Endodermal cell (in vitro differentiated cells): ENCODE results near the gene MCFD2. TPM values are rescaled to one million over a fixed set of nuclear protein-coding genes. Genes with fewer than 3 reads are reported as not detected.

ENCODE experiments used
- DNase-seq: peaks from one replicate; pipeline ENCODE4 v3.0.0-alpha.2; 2017
- H3K27ac ChIP-seq: 2 replicates; pipeline ENCODE4 v1.5.1; 2013; ENCODE audit warnings: mild to moderate bottlenecking, low read depth, low read length, moderate library complexity
- H3K27me3 ChIP-seq: 2 replicates; pipeline ENCODE4 v1.6.1; 2013; ENCODE audit warnings: mild to moderate bottlenecking, low read length, moderate library complexity; ENCODE audit not compliant: insufficient read depth, control insufficient read depth, poor library complexity, severe bottlenecking
- H3K36me3 ChIP-seq: 2 replicates; pipeline ENCODE4 v1.7.0; 2013; ENCODE audit warnings: mild to moderate bottlenecking, low read length, moderate library complexity; ENCODE audit not compliant: control insufficient read depth, insufficient read depth
- H3K4me1 ChIP-seq: one replicate; pipeline ENCODE4 v1.7.0; 2013; ENCODE audit warnings: low read length; ENCODE audit not compliant: control insufficient read depth, insufficient read depth
- H3K4me3 ChIP-seq: 2 replicates; pipeline ENCODE4 v1.5.1; 2013; ENCODE audit warnings: mild to moderate bottlenecking, low read length, moderate library complexity
- H3K9ac ChIP-seq: 2 replicates; pipeline ENCODE4 v1.6.1; 2013; ENCODE audit warnings: mild to moderate bottlenecking, low read length, moderate library complexity; ENCODE audit not compliant: poor library complexity, severe bottlenecking; ENCODE audit errors: extremely low read depth
- H3K9me3 ChIP-seq: 2 replicates; pipeline ENCODE4 v1.6.1; 2013; ENCODE audit warnings: mild to moderate bottlenecking, low read length, moderate library complexity; ENCODE audit not compliant: control insufficient read depth
- H3K27ac Mint-ChIP-seq: 2 replicates; pipeline ENCODE4 v1.8.0; 2020; ENCODE audit warnings: mixed read lengths
- H3K27me3 Mint-ChIP-seq: 2 replicates; pipeline ENCODE4 v1.8.0; 2021; ENCODE audit warnings: mild to moderate bottlenecking, mixed read lengths; ENCODE audit not compliant: insufficient read depth
- H3K36me3 Mint-ChIP-seq: 2 replicates; pipeline ENCODE4 v1.8.0; 2020; ENCODE audit warnings: low read depth, mixed read lengths
- H3K4me1 Mint-ChIP-seq: 2 replicates; pipeline ENCODE4 v1.8.0; 2020; ENCODE audit warnings: mixed read lengths
- H3K4me3 Mint-ChIP-seq: 2 replicates; pipeline ENCODE4 v1.8.0; 2020; ENCODE audit warnings: mild to moderate bottlenecking, moderate library complexity, mixed read lengths
- H3K9me3 Mint-ChIP-seq: 2 replicates; pipeline ENCODE4 v1.8.0; 2020; ENCODE audit warnings: mild to moderate bottlenecking, mixed read lengths
- WGBS, 2 experiments: methylation state at CpG; one replicate each; pipeline versions ENCODE4 v1.1.5 to v1.1.7; 2013; ENCODE audit warnings: missing lambda C conversion rate in 2 of 2, mixed read lengths in 1 of 2; ENCODE audit not compliant: insufficient coverage in 1 of 2, insufficient read length in 1 of 2; 5-methylcytosine and 5-hydroxymethylcytosine counted together
- total RNA-seq, 2 donors: library from RNA; stranded (reverse); fragmentation: NEBNext Ultra II Directional in 1 of 2; extraction: Animal tissue kit (Norgen Biotek cat#: 25700) in 1 of 2; gene quantifications; 2 replicates in 1 of 2; 3 replicates in 1 of 2; pipeline ENCODE4 v1.2.1, GENCODE V29; 2021
- TF ChIP-seq, protein P1 (sequence below): fragments of 200-600 bp; sonication (generic); conservative IDR thresholded peaks from 2 replicates; pipeline ENCODE4 v1.5.0; 2021; ENCODE audit warnings: antibody characterized with exemption, mild to moderate bottlenecking

The MCFD2 gene
- total RNA-seq, 2 donors from 2014 or later, result 82.4 to 82.9 TPM

DNA sequence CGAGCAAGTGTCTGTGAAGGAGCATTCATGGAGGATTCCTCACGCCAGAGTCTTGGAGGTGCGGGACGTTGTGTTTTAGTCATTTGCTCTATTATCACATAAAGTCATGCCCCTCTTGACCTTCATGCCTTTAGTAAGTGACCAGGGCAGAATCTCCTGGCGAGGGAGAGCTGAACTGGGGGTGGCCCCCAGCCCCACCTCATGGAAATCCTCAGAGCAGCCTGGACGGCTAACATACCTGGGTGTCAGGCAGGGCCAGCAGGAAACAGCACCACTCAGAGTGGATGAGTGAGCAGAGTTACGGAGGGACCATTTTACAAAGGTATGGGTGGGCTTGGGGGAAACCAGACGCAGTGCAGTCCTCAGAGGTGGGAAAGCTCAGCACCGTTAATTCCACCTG is 56.1 kb downstream of the MCFD2 start:
- Histone ChIP-seq H3K4me3 (no peak overlapping the region), H3K36me3 (no peaks in the 10 kb centered on the region), H3K4me1 (no peaks in the 10 kb centered on the region), H3K27me3 (peaks cover 7% of the 10 kb centered on the region), H3K9ac (no peak overlapping the region), H3K27ac (no peak overlapping the region), H3K9me3 (no peaks in the 10 kb centered on the region)
- DNase-seq, result no peak
- Mint-ChIP-seq H3K36me3 (no peaks in the 10 kb centered on the region), H3K4me3 (no peak overlapping the region), H3K9me3 (no peaks in the 10 kb centered on the region), H3K27ac (no peak overlapping the region), H3K27me3 (peaks cover 6% of the 10 kb centered on the region), H3K4me1 (no peaks in the 10 kb centered on the region)
- 85 to 92% methylated on average over 6 to 9 of the region's 9 CpGs for WGBS, 2 experiments
- TF ChIP-seq, protein P1, sequence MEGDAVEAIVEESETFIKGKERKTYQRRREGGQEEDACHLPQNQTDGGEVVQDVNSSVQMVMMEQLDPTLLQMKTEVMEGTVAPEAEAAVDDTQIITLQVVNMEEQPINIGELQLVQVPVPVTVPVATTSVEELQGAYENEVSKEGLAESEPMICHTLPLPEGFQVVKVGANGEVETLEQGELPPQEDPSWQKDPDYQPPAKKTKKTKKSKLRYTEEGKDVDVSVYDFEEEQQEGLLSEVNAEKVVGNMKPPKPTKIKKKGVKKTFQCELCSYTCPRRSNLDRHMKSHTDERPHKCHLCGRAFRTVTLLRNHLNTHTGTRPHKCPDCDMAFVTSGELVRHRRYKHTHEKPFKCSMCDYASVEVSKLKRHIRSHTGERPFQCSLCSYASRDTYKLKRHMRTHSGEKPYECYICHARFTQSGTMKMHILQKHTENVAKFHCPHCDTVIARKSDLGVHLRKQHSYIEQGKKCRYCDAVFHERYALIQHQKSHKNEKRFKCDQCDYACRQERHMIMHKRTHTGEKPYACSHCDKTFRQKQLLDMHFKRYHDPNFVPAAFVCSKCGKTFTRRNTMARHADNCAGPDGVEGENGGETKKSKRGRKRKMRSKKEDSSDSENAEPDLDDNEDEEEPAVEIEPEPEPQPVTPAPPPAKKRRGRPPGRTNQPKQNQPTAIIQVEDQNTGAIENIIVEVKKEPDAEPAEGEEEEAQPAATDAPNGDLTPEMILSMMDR, result no peak

DNA sequence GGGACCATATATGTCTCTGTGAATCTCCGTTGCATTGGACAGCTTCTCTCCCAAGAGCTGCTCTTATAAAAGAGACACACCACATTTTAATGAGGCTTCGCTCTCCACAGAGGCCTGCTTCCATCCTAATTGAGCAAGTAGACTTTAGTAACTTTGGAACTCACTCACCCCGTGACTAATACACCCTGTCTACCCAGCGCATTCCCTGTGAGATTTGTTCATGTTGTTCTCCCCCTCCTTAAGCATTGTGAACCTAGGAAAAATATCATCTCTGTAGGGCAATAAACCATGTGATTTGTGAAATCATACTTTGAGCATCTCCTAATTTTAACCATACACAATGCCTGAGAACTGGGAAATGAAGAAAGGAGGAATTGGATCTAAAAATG is 56.9 kb downstream of the MCFD2 start:
- Mint-ChIP-seq H3K27me3 (peaks cover 2% of the 10 kb centered on the region), H3K4me3 (no peak overlapping the region), H3K27ac (no peak overlapping the region), H3K4me1 (no peaks in the 10 kb centered on the region), H3K36me3 (no peaks in the 10 kb centered on the region), H3K9me3 (peaks cover 2% of the 10 kb centered on the region)
- H3K27me3 ChIP-seq, result peaks cover 7% of the 10 kb centered on the region
- DNase-seq, result no peak
- no peaks in the 10 kb centered on the region for H3K4me1 ChIP-seq
- H3K4me3 ChIP-seq, result no peak overlapping the region
- H3K36me3 ChIP-seq, result no peaks in the 10 kb centered on the region
- no peaks in the 10 kb centered on the region for H3K9me3 ChIP-seq
- 94 to 100% methylated on average over 2 to 4 of the region's 4 CpGs for WGBS, 2 experiments
- TF ChIP-seq, protein P1, result no peak
- H3K9ac ChIP-seq, result no peak overlapping the region
- no peak overlapping the region for H3K27ac ChIP-seq

DNA sequence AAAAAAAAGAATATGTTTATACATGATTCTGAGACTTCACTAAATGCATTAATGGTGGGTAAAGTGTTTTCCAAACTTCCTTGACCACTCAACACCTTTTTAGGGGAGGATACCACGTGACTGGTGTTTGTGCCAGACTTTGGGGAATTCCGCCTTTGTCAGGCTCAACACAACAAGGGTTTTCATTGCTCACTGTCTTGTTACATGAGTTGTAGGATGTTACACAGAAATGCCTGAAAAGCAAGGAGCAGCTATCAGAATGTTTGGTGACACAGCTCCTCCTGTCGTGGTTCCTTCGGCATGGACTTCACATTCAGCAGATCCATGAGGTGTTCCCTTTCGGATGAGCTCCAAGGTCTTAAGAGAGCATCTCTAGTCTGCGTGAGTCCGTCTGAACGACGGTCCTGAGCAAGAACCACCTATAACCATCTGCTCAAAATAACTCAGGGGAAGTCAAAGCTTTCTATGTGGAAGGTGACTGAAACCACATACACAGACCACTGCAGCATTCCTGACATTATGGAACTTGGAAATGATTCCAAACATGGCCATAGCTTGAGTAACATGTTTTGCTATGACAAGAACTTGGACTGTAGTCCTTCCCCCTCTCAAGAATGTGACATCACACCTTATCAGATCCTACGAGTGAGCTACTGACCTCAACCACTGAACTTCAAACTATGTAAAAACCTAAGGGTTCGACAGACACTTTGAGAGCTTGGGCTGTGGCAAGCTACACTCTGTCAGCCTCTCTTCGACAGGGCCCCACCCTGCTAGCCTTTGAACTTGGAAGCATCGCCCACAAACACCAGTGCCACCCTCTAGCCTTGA is 57.5 kb downstream of the MCFD2 start:
- H3K4me1 Mint-ChIP-seq, result no peaks in the 10 kb centered on the region
- H3K27ac ChIP-seq, result no peak overlapping the region

More for the DNA sequence above, 57.5 kb downstream of the MCFD2 start:
- DNase-seq, result no peak
- Histone ChIP-seq H3K27me3 (peaks cover 3% of the 10 kb centered on the region), H3K4me1 (no peaks in the 10 kb centered on the region), H3K36me3 (no peaks in the 10 kb centered on the region), H3K4me3 (no peak overlapping the region), H3K9ac (no peak overlapping the region), H3K9me3 (no peaks in the 10 kb centered on the region)
- H3K4me3 Mint-ChIP-seq, result no peak overlapping the region
- H3K27me3 Mint-ChIP-seq, result no peaks in the 10 kb centered on the region
- H3K9me3 Mint-ChIP-seq, result peaks cover 2% of the 10 kb centered on the region
- WGBS, 2 experiments, result 90 to 95% methylated on average over 13 of the region's 13 CpGs
- H3K36me3 Mint-ChIP-seq, result no peaks in the 10 kb centered on the region
- TF ChIP-seq, protein P1, result no peak
- H3K27ac Mint-ChIP-seq, result no peak overlapping the region
